IMR-90 (cell line): ENCODE measurements around the gene FAIM2.

Experiments
- BHLHE40 ChIP-seq: fragments of 150-350 bp; IDR thresholded peaks from 2 replicates; pipeline ENCODE4 v1.6.1; 2016; ENCODE audit warnings: mild to moderate bottlenecking, low read depth, low read length
- MAFK ChIP-seq: IDR thresholded peaks from 2 replicates; pipeline ENCODE4 v1.6.1; 2012; ENCODE audit warnings: low read depth, low read length, improper control_type of control experiment
- MAZ ChIP-seq: IDR thresholded peaks from 2 replicates; pipeline ENCODE4 v1.6.1; 2012; ENCODE audit warnings: low read depth, mild to moderate bottlenecking, low read length, improper control_type of control experiment, moderate library complexity, borderline replicate concordance
- MXI1 ChIP-seq: IDR thresholded peaks from 2 replicates; pipeline ENCODE4 v1.6.1; 2012; ENCODE audit warnings: low read depth, mild to moderate bottlenecking, low read length, moderate library complexity, borderline replicate concordance
- NFE2L2 ChIP-seq: fragments of 150-350 bp; IDR thresholded peaks from 2 replicates; pipeline ENCODE4 v1.6.1; 2016; ENCODE audit warnings: low read depth, mild to moderate bottlenecking, low read length
- POLR2A ChIP-seq: IDR thresholded peaks from 2 replicates; pipeline ENCODE4 v1.6.1; 2012; ENCODE audit warnings: mild to moderate bottlenecking, low read depth, low read length
- RAD21 ChIP-seq: IDR thresholded peaks from 2 replicates; pipeline ENCODE4 v1.6.1; 2012; ENCODE audit warnings: low read length, improper control_type of control experiment
- RFX5 ChIP-seq: IDR thresholded peaks from 2 replicates; pipeline ENCODE4 v1.8.0; 2012; ENCODE audit warnings: low read depth, mild to moderate bottlenecking, low read length, moderate library complexity
- SMC3 ChIP-seq: fragments of 150-350 bp; IDR thresholded peaks from 2 replicates; pipeline ENCODE4 v1.6.1; 2016; ENCODE audit warnings: low read depth, mild to moderate bottlenecking, antibody characterized with exemption, low read length, moderate library complexity
- TF ChIP-seq, protein P1 (sequence below): conservative IDR thresholded peaks from 2 replicates; pipeline ENCODE4 v1.5.1; 2012; ENCODE audit warnings: mild to moderate bottlenecking, low read depth, low read length, improper control_type of control experiment
- TF ChIP-seq, protein P2 (sequence below): fragments of 150-350 bp; IDR thresholded peaks from 2 replicates; pipeline ENCODE4 v1.6.1; 2017; ENCODE audit warnings: mild to moderate bottlenecking, antibody characterized with exemption, low read length, low read depth

DNA sequence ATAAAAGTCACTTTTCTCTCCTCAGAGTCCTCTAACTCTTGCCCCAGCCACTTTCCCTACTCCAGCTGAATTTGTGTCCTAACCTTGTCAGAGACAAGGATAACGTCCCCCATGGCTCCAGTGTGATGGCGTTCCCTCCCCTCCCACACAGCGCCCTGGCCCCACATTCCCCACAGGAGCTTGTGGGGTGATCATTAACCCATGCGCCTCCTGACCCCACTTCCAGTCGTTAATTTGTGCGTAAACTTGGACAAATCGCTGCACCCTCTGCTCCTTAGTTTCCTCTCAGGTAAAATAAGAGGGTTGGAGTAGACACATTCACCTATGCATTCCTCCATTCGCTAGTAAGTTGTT, 37.9 kb downstream of the FAIM2 start:
- TF ChIP-seq MAZ (no peak), MAFK (no peak), RFX5 (no peak), POLR2A (no peak), MXI1 (no peak), RAD21 (no peak), BHLHE40 (no peak), NFE2L2 (no peak), SMC3 (no peak)
- TF ChIP-seq, protein P1, sequence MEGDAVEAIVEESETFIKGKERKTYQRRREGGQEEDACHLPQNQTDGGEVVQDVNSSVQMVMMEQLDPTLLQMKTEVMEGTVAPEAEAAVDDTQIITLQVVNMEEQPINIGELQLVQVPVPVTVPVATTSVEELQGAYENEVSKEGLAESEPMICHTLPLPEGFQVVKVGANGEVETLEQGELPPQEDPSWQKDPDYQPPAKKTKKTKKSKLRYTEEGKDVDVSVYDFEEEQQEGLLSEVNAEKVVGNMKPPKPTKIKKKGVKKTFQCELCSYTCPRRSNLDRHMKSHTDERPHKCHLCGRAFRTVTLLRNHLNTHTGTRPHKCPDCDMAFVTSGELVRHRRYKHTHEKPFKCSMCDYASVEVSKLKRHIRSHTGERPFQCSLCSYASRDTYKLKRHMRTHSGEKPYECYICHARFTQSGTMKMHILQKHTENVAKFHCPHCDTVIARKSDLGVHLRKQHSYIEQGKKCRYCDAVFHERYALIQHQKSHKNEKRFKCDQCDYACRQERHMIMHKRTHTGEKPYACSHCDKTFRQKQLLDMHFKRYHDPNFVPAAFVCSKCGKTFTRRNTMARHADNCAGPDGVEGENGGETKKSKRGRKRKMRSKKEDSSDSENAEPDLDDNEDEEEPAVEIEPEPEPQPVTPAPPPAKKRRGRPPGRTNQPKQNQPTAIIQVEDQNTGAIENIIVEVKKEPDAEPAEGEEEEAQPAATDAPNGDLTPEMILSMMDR: no peak
- TF ChIP-seq, protein P2, sequence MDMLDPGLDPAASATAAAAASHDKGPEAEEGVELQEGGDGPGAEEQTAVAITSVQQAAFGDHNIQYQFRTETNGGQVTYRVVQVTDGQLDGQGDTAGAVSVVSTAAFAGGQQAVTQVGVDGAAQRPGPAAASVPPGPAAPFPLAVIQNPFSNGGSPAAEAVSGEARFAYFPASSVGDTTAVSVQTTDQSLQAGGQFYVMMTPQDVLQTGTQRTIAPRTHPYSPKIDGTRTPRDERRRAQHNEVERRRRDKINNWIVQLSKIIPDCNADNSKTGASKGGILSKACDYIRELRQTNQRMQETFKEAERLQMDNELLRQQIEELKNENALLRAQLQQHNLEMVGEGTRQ: no peak
